ENCODE measurements around the gene HEPHL1. TPM values are rescaled to one million over a fixed set of nuclear protein-coding genes. Genes with fewer than 3 reads are reported as not detected.

HEPHL1 gene
- total RNA-seq, 2 donors from 2014 or later: 0.09 to 0.17 TPM

DNA sequence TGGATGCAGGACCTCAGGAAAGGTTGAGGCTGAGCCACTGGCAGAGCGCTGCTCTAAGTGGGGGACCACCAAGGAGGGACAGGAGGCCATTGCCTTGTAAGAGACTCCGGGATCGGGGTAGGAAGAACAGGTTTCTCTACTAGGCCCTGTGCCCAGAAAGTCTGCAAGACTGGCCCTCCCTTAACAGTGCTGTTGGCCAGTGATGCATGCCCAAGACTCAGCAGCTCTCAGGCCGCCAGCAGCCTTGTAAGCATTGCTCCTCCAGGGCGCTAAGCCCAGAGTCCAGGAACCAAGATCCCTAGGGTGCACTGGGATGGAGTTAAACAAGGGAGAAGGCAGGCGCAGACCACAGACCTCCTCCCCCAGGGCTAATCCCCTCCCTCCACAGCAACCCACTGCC lies 68.2 kb downstream of the HEPHL1 start:
- no peaks in the 10 kb centered on the region for H3K9me3 ChIP-seq
- no peaks in the 10 kb centered on the region for H3K36me3 ChIP-seq
- no peak overlapping the region for H3K27ac ChIP-seq
- H3K4me1 ChIP-seq (replicated peaks): no peaks in the 10 kb centered on the region
- no peaks in the 10 kb centered on the region for H3K27me3 ChIP-seq (replicated peaks; ENCODE audit: insufficient read depth)
- TF ChIP-seq CTCF (IDR thresholded peaks at IDR 0.05): no peak
- TF ChIP-seq POLR2A (IDR thresholded peaks at IDR 0.05): no peak
- TF ChIP-seq POLR2AphosphoS5 (IDR thresholded peaks at IDR 0.05): no peak
- H3K4me3 ChIP-seq: no peak overlapping the region
- DNase-seq (ENCODE audit: low spot score): no peak
- 73% methylated on average over 6 of the region's 6 CpGs for WGBS
- intact Hi-C loops (cut with DNase I): no loop called here

GRCh38 chr11:94090401-94090800 lies 69.2 kb downstream of the HEPHL1 start:
- no peak for DNase-seq (ENCODE audit: low spot score)
- H3K36me3 ChIP-seq: no peaks in the 10 kb centered on the region
- no peaks in the 10 kb centered on the region for H3K9me3 ChIP-seq
- intact Hi-C loops (cut with DNase I): no loop called here
- 85% methylated on average over 1 of the region's 1 CpG for WGBS
- no peak overlapping the region for H3K4me3 ChIP-seq
- no peak overlapping the region for H3K27ac ChIP-seq
- no peak for TF ChIP-seq POLR2A (IDR thresholded peaks at IDR 0.05)
- TF ChIP-seq POLR2AphosphoS5 (IDR thresholded peaks at IDR 0.05): no peak
- TF ChIP-seq CTCF (IDR thresholded peaks at IDR 0.05): no peak
- H3K27me3 ChIP-seq (replicated peaks; ENCODE audit: insufficient read depth): no peaks in the 10 kb centered on the region
- H3K4me1 ChIP-seq (replicated peaks): no peaks in the 10 kb centered on the region

DNA sequence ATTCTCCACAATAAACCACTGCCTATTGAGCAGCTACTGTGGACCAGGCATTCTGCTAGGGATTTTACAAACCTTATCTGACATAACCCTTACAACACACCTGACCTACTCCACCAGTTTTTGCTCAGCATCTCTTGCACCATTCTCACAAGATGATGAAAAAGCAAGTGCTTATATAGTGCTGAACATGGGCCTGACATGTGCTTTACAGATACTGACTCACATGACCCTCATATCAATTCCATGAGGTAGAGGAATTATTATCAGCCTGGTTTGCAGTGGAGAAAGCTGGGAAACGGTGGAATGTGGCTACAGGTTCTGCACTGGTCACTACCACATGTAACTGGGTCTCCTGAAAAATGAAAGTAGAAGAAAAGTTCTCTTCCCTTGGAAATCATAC lies 69.9 kb downstream of the HEPHL1 start:
- no peaks in the 10 kb centered on the region for H3K36me3 ChIP-seq
- no peak overlapping the region for H3K4me3 ChIP-seq
- no peaks in the 10 kb centered on the region for H3K4me1 ChIP-seq (replicated peaks)
- no peak for DNase-seq (ENCODE audit: low spot score)
- no peaks in the 10 kb centered on the region for H3K27me3 ChIP-seq (replicated peaks; ENCODE audit: insufficient read depth)
- no peaks in the 10 kb centered on the region for H3K9me3 ChIP-seq
- 72% methylated on average over 1 of the region's 1 CpG for WGBS
- TF ChIP-seq CTCF (IDR thresholded peaks at IDR 0.05): no peak
- intact Hi-C loops (cut with DNase I): no loop called here
- no peak overlapping the region for H3K27ac ChIP-seq

- intact Hi-C loops (cut with DNase I): no loop called here
Measured at GRCh38 chr11:94100253-94100652, 79.1 kb downstream of the HEPHL1 start.

More at GRCh38 chr11:94100253-94100652, 79.1 kb downstream of the HEPHL1 start:
- Histone ChIP-seq H3K4me1 (replicated peaks) (no peaks in the 10 kb centered on the region), H3K9me3 (no peaks in the 10 kb centered on the region), H3K27ac (no peak overlapping the region), H3K27me3 (replicated peaks; ENCODE audit: insufficient read depth) (no peaks in the 10 kb centered on the region), H3K4me3 (no peak overlapping the region), H3K36me3 (no peaks in the 10 kb centered on the region)
- no peak for DNase-seq (ENCODE audit: low spot score)
- no peak for TF ChIP-seq POLR2A (IDR thresholded peaks at IDR 0.05)
- TF ChIP-seq CTCF (IDR thresholded peaks at IDR 0.05): no peak
- no peak for TF ChIP-seq POLR2AphosphoS5 (IDR thresholded peaks at IDR 0.05)
